KOPT-K1 (cell line): ENCODE results near the gene RHOC.
A peak's percentile ranks its signal among the peaks of the same experiment; 100 is the strongest.
"Not testable (repeated sequence)": the region's sequence is repeated elsewhere in the genome, so short reads cannot be mapped to it uniquely, and the experiment has no call there.

ENCODE experiments used
- H3K27ac ChIP-seq: fragments of 200-600 bp; sonication (generic); 2 replicates; pipeline ENCODE4 v1.5.1; 2016; ENCODE audit warnings: antibody characterized with exemption, mild to moderate bottlenecking, low read depth, low read length; ENCODE audit not compliant: poor library complexity, severe bottlenecking
- H3K36me3 ChIP-seq: fragments of 200-600 bp; sonication (generic); 2 replicates; pipeline ENCODE4 v1.5.1; 2017; ENCODE audit warnings: antibody characterized with exemption, mild to moderate bottlenecking, low read length, moderate library complexity; ENCODE audit not compliant: insufficient read depth
- H3K9me3 ChIP-seq: fragments of 200-600 bp; sonication (generic); 2 replicates; pipeline ENCODE4 v1.5.1; 2017; ENCODE audit warnings: antibody characterized with exemption, low read length, mild to moderate bottlenecking; ENCODE audit not compliant: insufficient read depth, poor library complexity, severe bottlenecking

RHOC gene

DNA sequence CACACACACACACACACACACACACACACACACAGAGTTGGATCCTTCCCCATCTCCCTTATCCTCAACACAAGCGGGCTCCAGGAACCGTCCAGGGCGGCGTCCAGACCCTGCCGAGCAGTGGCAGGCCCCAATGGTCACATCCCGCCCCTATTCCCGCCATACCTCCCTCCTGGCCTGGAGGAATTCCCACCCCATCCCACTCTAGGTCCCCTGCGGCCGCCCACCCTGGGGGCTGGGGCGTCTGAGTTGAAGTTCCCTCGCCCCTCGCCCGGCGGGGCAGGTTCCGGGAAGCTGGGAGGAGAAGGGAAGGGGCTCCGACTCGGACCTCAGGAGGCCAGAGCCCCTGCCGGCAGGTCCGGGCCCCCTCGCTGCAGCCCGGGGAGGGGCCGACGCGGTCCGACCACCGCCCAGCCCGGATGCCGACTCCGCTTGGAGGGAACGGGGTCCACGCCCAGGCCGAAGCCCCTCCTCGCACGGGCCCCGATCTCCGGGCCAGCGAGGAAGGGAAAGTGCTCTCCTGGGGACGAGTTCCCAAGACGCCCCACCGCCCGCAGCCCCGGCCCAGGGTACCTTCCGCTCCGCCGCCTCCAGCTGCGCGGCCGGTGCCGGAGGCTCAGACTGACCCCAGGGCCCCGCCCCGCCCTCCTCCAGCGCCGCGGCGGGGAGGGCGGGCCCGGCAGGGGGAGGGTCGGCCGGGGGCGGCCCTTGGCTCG is at the start of gene RHOC:
Gene RHOC (minus strand): TSS at position 623 of the 716 bp plus-strand sequence. CDS start 3,328 bp downstream, outside the sequence.
- peak within 1 kb of the TSS; percentile 71 for H3K27ac ChIP-seq
- peaks cover 8% of the 10 kb centered on the region; the same call in 1 of the 2 replicates for H3K36me3 ChIP-seq
- H3K9me3 ChIP-seq = no peaks in the 10 kb centered on the region

DNA sequence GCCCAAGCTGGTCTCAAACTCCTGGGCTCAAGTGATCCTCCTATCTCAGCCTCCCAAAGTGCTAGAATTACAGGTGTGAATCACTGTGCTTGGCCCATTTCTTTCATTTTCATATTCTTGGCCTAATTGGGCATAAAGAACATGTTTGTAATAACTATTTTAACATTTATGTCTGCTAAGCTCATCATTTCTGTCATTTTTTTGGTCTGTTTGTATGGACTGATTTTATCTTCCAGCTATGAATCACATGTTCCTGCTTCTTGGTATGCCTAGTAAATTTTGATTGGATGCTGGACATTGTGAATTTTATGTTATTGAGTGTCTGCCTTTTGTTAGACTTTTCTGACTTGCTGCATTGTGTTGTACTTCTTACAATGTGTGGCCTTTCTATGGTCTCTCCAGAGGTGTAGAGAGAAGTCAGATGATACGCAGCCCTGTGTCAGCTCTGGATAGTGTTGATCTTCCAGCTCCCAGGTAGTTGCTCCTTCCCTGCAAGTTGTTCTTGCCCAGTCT is 47.2 kb upstream of the RHOC start:
- no peaks in the 10 kb centered on the region for H3K36me3 ChIP-seq
- H3K27ac ChIP-seq = no peak overlapping the region
- no peaks in the 10 kb centered on the region for H3K9me3 ChIP-seq

DNA sequence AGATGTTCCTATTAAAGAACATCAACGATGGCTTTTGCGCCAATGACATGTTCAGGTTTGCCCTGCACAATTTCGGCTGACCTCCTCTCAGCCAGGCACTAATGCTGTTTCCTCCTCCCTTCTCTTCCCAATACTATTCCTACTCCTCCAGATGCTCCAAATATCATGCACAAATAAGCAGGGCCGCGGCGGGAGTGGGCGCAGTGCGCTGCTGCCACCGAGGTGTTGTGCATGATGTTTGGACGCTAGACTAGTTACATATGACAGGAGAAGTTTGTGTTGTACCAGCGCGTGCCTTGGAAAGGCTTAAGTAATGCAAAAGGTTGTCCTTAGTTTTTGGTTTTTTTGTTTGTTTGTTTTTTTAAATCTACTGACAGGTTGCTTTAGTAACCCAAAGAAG is 41.5 kb upstream of the RHOC start:
- no peaks in the 10 kb centered on the region for H3K9me3 ChIP-seq
- H3K36me3 ChIP-seq = no peaks in the 10 kb centered on the region
- no peak overlapping the region for H3K27ac ChIP-seq

- Histone ChIP-seq H3K9me3 (peaks cover 6% of the 10 kb centered on the region), H3K36me3 (no peaks in the 10 kb centered on the region), H3K27ac (no peak overlapping the region)
These were observed 37.2 kb upstream of the RHOC start for GRCh38 chr1:112744009-112744578.

DNA sequence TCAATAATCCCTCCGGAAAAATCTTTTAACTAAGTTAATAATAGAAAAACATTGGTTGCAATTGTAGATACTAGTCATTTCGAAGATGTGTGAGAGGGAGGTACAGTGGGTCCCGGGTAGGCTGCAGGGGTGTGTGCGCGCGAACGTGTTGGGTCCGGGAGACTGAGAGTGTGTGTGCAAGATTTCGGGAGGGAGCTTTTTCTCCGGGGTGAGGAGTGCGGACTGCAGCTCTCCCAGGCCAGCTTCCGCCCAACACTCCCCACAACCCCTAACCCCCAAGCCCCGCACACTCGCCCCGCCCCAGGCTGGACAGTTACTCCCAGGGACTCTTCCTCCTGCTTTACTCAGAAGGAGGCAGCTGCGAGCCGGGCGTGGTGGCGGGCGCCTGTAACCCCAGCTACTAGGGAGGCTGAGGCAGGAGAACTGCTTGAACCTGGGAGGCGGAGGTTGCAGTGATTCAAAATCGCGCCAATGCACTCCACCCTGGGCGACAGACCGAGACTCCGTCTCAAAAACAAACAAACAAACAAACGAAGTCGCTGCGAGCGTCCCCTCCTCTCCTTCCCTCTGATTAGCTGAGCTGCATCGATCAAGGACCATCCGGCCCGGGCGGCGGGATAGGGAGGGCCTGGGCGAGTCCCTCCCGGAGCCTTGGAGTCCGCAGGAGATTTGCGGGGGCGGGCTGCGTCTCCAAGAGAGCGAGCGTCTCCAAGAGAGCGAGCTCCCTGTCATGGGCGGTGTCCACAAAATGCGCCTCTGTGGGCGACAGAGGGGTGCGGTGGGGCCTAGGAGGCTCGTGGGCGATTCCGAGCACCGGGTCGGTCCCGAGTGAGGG is 36.5 kb upstream of the RHOC start:
- Histone ChIP-seq H3K27ac (no peak overlapping the region), H3K9me3 (peaks cover 11% of the 10 kb centered on the region), H3K36me3 (no peaks in the 10 kb centered on the region)

DNA sequence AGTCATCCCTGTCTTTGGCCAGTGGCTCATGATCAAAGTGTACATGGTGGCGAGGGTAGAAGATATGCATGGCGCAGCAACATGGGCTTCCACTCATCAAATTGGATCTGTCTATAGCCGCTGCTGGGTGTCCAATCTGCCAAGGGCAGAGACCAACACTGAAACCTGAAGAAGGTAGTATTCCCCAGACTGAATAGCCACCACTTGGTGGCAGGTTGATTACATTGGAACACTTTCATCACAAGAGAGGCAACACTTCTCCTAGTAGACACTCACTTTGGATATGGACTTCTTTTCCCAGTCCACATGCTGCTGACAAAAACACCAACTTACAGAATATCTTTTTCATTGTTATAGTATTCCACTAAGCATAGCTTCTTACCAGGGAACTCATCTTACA is 30.6 kb upstream of the RHOC start:
- H3K36me3 ChIP-seq = no peaks in the 10 kb centered on the region
- H3K9me3 ChIP-seq = peaks cover 11% of the 10 kb centered on the region
- H3K27ac ChIP-seq = no peak overlapping the region

- Histone ChIP-seq H3K27ac (no peak overlapping the region), H3K9me3 (peaks cover 11% of the 10 kb centered on the region), H3K36me3 (no peaks in the 10 kb centered on the region)
These were observed 28.8 kb upstream of the RHOC start for GRCh38 chr1:112735752-112736151.

DNA sequence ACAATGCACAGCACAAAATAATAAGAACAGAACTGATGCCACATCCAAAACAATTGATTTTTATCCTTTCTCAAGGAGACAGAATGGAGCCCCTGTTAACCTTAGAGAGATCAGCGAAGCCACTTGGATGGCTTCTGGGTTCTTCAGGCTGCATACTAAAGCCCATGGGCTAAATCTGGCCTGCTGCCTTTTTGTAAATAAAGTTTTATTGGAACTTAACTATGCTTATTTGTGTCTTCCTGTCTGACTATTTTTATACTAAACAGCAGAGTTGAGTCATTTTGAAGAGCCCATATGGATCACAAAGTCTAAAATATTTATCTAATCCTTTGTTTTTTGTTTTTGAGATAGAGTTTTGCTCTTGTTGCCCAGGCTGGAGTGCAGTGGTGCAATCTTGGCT is 24.5 kb upstream of the RHOC start:
- no peaks in the 10 kb centered on the region for H3K9me3 ChIP-seq
- H3K36me3 ChIP-seq = no peaks in the 10 kb centered on the region
- no peak overlapping the region for H3K27ac ChIP-seq

DNA sequence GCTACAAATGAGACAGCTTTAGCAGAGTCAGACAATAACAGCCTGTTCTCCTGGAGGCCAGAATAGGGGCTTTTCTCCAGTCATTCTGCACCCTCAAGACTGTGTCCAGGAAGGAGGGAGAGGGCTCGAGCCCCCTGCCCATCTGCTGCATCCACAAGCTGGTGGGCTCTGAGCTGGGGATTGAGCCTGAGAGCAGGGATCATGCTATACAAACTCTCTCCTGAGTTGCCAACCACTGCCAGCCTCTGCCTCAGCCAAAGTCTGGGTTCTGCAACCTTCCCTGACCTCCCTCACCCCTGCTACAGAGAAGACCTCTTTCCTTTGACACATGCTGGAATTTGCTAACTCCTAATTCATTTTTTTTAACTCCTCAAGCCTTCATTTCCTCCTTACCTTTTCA is 23.0 kb upstream of the RHOC start:
- H3K36me3 ChIP-seq = no peaks in the 10 kb centered on the region
- H3K9me3 ChIP-seq = no peaks in the 10 kb centered on the region
- H3K27ac ChIP-seq = no peak overlapping the region

- not testable (repeated sequence) for H3K27ac ChIP-seq, H3K36me3 ChIP-seq, H3K9me3 ChIP-seq
These were observed 22.1 kb upstream of the RHOC start for GRCh38 chr1:112729011-112729410.

- H3K27ac ChIP-seq, H3K36me3 ChIP-seq, H3K9me3 ChIP-seq: not testable (repeated sequence)
These were observed 21.5 kb upstream of the RHOC start for GRCh38 chr1:112728306-112728971.

DNA sequence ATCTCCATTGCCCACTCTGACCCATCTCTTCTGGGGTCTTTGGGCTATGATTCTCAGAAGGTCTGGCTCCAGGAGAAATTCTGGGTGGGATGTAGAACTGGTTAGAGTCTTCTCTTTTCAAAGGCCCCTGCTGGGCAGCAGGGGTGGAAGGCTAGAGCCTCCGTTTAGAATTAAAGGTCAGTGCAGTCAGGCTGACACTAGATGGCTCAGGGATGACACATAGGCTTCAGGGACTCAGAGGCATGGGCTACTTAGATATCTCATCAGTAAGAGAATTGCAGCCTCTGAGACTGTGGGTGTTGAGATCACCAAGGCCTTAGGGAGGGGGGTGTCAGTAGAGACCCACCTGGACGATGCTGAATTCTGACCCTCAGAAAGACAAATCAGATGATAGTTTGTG is 20.8 kb upstream of the RHOC start:
- H3K27ac ChIP-seq = no peak overlapping the region

GRCh38 chr1:112724240-112724639 is 17.3 kb upstream of the RHOC start:
- not testable (repeated sequence) for H3K36me3 ChIP-seq, H3K27ac ChIP-seq, H3K9me3 ChIP-seq

More for the DNA sequence above, 20.8 kb upstream of the RHOC start:
- Histone ChIP-seq H3K36me3 (no peaks in the 10 kb centered on the region), H3K9me3 (no peaks in the 10 kb centered on the region)

GRCh38 chr1:112723511-112723839 is 16.5 kb upstream of the RHOC start:
- no peak overlapping the region for H3K27ac ChIP-seq
- no peaks in the 10 kb centered on the region for H3K36me3 ChIP-seq
- no peaks in the 10 kb centered on the region for H3K9me3 ChIP-seq
